Liver (tissue), 3 donors: ENCODE data around the gene MRPL52.

Source experiments
- CTCF ChIP-seq: fragments of 150-350 bp; IDR thresholded peaks from 2 replicates; pipeline ENCODE4 v1.5.1; 2017; ENCODE audit warnings: improper control_type of control experiment, low read depth, low read length; ENCODE audit not compliant: missing input control
- GABPA ChIP-seq, 2 donors: IDR thresholded peaks in 1 of 2; conservative IDR thresholded peaks in 1 of 2; 2 replicates each; pipeline ENCODE4 v1.6.1; 2016; ENCODE audit warnings: antibody characterized with exemption in 2 of 2, mild to moderate bottlenecking in 1 of 2, moderate library complexity in 1 of 2
- JUND ChIP-seq, 2 donors: IDR thresholded peaks; 2 replicates each; pipeline ENCODE4 v1.6.1; 2016; ENCODE audit warnings: antibody characterized with exemption in 2 of 2
- TF ChIP-seq, protein P1 (sequence below): IDR thresholded peaks from 2 replicates; pipeline ENCODE4 v1.6.1; 2016; ENCODE audit warnings: antibody characterized with exemption
- donor health status: healthy.
- donor health status: healthy.

- TF ChIP-seq GABPA (IDR thresholded peaks at IDR 0.05 in 1 of 2, conservative IDR thresholded peaks at IDR 0.05 in 1 of 2) (no peak), CTCF (peak; percentile 95), JUND (IDR thresholded peaks at IDR 0.05) (no peak)
- TF ChIP-seq, protein P1, sequence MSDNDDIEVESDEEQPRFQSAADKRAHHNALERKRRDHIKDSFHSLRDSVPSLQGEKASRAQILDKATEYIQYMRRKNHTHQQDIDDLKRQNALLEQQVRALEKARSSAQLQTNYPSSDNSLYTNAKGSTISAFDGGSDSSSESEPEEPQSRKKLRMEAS = no peak
These were observed 42.5 kb downstream of the MRPL52 start for GRCh38 chr14:22872033-22872832.
